GM19099 (cell line): ENCODE data around the gene MAPKAP1.

ENCODE experiments used
- POLR2A ChIP-seq: IDR thresholded peaks from 3 replicates; pipeline ENCODE4 v1.6.1; 2011; ENCODE audit warnings: low read depth; ENCODE audit not compliant: insufficient read length; ENCODE audit errors: extremely low read depth

The MAPKAP1 gene

DNA sequence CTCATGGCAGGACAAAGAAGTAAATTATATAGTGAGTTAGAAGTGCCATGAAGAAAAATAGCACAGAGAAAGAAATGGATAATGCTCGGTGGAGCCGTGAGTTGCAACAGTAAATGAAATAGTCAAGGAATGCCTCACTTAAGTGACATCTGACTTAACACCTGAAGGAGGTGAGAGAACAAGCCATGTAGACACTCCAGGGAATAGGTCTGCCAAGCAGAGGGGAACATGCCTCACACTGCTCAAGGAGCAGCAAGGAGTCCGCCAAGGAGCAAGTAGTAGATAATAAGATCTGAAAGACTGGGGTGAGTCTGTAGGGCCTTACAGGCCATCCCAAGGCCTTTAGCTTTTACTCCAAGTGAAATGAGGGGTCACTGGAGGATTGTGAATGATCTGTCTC is 21.8 kb downstream of the MAPKAP1 start:
- TF ChIP-seq POLR2A: no peak

DNA sequence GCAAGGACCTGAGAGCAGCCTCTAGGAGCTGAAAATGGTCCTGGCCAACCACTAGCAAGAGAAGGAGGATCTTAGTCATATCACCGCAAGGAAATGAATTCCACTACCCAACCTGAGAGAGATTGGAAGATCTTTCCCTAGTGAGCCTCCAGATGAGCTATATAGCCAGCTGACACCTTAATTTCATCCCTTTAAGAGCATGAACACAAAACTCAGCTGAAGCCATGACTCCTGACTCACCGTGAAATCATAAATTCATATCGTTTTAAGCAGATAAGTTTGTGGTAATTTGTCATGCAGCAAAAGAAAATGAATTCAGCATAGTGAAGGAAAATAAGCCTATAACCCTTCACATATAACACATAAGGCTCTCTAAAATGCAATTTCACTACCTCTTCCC is 23.5 kb downstream of the MAPKAP1 start:
- TF ChIP-seq POLR2A: no peak

DNA sequence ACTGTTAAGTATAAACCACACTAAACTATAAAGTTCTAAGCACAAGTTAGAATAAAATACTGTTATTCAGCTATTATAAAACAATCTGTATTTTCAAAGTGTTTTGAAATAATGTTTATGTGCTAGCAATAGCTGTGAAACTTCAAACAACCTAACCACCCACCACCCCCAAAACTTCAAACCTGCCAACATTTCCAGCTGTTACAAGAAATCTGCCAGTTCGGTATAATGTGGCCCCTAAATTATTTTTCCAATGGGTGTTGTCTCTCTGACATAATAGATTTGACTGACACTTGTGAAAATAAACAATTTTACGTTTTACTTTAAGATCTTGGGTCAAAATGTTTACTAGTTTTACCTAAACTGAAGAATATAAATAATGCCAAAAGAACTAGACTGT is 24.7 kb downstream of the MAPKAP1 start:
- TF ChIP-seq POLR2A: no peak

DNA sequence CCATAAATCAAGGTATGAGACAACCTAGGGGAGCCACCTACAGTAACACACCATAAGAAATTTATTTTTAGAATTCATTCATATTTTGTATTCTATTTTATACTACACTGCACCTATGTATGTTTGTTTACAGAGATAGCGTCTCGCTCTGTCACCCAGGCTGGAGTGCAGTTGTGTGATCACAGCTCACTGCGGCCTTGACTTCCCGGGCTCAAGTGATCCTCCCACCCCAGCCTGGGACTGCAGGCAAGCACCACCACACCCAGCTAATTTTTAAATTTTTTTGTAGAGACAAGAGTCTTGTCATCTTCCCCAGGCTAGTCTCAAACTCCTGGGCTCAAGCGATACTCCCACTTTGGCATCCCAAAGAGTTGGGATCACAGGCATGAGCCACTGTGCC is 25.4 kb downstream of the MAPKAP1 start:
- no peak for TF ChIP-seq POLR2A

DNA sequence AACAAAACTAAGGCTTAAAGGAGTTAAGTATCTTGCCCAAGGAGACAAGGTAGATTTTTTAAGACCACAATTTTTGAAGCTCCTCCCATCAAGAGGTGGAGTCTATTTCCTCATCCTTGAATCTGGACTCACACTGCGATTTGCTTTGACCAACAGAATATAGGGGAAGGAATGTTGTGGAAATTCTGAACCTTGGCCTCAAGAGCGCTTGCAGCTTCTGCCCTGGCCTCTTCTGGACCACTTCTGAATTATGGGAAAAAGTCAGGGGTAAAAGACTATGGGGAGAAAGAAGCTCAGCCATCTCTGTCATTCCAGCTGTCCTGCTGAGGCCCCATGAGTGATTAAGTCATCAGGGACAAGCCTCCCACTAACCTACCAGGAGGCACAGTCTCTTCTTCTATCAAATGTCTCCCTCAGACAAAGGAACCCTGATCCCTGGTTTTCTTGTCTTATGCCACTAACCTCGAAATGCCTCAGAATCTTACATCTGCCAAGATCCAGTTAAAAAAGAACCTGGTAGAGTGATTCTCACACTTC is 25.9 kb downstream of the MAPKAP1 start:
- no peak for TF ChIP-seq POLR2A

DNA sequence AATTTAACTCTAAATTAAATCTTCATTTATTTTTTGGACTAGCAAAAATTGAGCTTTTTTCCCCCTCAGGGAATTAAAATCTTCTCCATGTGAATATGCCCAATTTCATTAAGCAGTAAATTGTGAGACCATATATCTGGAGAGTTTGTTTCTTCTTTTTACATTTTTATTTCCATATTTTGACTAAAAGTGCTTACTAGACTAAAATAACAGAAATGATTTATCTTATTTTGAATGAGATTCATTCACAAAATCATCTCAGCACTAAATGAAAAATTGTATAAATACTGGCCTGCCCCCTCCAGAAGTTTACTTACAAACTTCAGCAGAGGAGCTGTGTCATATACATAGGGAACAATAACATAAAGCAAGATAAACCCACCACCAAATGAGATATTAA is 26.6 kb downstream of the MAPKAP1 start:
- TF ChIP-seq POLR2A: no peak

DNA sequence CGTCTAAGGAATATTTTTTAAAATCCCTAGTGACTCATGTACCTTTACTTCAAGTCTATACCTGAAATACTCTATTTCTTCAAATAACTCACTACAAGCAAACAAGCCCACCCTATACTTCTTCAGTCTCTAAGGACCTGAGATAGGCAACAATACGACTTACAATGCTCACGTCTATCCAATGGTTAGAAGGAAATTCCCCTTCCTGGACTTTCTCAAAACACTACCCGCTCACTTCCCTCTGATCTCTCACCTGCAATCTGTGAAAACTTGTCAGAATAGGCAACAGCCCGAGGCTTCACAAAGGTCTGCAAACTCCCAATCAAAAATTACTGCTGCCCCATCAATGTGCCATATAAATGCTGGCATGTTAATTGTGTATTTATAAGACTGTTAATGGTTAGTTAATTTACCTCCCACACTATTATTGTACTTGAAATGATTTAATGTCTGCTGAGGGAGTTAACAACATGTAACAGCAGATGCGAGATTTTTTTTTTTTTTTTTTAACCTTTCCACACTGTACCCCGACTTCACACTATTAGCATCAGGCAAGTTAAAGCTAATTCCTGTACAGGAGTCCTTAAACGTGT is 27.3 kb downstream of the MAPKAP1 start:
- no peak for TF ChIP-seq POLR2A

DNA sequence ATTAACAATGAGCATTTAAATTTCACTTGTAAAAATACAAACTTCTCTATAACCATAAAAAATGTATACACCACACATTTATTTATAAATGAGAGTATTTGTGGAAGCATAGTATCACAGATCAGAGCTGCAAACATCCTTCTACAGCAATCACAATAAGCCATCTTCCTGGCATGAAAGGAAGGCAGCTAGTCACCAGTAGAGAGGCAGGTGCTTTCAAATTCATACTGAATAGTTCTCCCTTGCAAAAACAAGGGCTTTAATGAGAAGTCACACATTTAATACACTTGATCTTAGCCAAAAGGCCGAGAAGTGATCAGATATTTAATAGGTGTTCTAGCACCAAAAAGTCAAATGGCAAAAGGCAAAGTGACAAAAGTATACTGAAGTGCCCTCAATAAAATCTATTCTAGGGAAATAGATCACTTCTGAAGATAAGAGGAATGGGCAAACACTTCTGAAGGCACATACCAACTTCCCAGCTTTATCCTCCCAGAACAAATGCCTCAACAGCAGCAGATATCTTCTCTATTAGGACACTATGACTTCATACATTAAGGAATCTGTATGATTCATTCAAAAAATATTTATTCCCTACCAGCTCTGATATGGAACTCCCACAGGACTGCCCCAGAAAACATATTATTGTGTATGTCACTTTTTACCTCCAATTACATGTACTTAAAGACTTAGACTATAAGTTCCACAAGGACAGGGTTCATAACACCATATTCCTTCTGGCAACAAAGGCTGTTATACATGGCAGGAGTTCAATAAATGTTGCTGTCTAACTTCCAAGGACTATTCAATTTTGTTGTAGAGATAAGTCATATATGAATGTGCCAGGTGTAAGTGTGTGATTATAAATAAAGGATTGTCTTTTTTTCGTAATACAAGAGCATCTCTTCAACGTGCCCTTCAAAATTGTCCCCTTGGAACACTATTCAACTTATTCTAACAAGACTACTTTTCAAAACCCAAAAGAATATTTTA is 31.7 kb downstream of the MAPKAP1 start:
- no peak for TF ChIP-seq POLR2A

DNA sequence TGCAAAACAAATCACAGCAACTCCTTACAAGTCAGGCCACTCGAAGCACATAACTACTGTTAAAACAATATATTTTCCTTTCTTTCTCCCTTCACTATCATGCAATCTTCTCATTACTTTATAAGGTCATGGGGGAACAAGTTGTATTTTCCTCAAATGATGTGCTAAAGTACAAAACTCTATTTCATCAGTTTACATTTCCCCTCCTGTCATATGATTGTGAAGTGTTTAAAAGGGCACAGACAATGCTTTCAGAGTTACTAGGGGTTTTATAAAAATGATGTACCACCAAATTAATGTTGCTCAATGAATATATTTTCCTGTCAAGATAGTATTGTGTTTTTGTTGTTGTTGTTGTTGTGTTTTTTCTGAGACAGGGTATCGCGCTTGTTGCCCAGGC is 34.1 kb downstream of the MAPKAP1 start:
- no peak for TF ChIP-seq POLR2A

DNA sequence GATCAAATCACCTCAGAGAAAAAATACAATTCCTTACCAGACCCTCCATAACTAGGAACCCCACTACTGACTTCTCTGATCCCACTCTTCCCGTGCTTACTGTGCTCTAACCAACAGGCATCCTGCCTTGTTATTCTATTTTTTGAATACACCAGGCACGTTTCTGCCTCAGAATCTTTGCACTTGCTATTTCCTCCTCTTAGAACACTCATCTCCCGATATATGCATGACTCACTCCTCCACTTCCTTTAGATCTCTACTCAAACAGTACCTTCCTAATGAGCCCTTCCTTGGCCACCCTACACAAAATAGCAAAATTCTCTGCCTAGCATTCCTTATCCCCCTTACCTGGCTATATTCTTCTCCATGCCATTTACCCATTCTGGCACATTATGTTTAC is 43.9 kb downstream of the MAPKAP1 start:
- TF ChIP-seq POLR2A: no peak

DNA sequence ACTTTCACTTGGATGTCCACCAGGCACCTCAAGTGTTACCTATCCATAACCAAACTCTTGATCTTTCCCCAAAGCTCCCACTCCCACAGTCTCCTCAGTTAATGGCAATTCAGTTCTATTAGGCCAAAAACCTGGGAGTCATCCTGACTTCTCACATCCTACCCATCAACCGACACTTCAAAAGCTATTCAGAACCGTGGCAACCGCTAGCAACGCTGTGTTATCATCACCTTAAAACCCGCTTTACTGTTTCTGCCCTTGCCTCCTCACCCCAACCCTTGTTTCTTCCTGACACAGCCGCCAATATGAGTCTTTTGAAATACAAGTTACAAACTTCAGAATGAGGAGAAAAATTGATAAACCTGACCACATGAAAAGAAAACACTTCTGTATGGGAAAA is 46.5 kb downstream of the MAPKAP1 start:
- TF ChIP-seq POLR2A: no peak

DNA sequence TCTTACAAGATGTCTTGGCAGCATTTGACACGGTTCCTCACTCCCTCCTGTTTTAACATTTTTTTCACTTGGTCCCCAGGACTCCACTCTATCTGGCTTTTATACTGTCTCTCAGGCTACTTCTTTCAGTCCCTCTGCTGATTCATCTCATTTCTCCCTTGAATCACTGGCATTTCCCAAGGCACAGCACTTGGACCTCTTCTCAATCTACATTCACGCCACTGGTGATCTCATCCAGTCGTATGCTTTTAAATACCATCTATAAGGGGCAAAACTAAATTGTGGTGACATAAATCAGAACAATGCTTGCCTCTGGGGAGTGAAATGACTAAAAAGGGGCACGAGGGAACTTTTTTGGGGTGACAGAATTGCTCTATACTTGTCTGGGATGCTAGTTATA is 47.1 kb downstream of the MAPKAP1 start:
- TF ChIP-seq POLR2A: no peak

DNA sequence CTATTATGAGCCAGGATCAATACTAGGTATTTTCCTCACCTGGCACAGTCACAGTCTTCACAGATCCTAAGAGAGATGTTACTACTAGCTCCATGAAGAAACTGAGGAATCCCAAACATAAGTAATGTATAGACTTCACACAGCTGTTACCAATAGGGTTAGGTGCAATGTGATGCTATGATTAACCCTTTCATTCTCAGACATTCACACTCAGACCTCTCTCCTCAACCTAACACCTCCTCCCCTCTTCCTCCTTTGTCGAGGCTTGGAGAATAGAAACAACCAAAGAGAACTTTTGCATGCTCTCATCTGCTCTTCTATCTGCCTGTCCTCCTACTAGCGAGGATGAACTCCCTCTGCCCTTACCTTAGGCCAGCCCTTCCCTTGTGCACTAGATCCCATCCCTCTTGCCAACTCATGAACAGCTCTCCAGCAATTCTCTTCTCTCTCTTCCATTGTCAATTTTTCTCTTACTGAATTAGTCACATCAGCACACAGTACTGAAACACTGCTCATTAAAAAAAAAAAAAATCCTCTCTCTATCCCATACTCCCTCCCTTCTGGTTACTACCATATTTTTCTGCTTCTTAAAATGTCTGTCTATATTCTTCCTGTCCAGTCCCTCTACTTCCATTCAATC is 47.7 kb downstream of the MAPKAP1 start:
- no peak for TF ChIP-seq POLR2A

DNA sequence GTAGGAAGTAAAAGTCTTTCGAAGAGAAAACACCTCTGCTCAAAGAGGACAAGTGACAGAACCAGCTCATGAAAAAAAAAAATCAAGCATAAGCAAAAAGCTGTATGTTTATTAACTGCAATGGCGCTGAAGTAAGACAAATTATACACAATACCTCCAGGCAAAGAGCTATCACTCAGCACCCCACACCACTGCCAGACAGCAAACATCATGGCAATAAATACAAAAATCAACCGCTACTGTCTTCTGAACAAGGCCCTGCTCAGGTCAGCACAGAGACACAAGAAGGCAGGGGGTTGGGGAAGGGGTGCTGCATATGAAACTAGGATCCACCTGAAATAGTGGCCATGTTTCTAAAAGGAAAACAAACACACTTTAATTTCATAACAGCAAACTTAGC is 50.4 kb downstream of the MAPKAP1 start:
- TF ChIP-seq POLR2A: no peak

DNA sequence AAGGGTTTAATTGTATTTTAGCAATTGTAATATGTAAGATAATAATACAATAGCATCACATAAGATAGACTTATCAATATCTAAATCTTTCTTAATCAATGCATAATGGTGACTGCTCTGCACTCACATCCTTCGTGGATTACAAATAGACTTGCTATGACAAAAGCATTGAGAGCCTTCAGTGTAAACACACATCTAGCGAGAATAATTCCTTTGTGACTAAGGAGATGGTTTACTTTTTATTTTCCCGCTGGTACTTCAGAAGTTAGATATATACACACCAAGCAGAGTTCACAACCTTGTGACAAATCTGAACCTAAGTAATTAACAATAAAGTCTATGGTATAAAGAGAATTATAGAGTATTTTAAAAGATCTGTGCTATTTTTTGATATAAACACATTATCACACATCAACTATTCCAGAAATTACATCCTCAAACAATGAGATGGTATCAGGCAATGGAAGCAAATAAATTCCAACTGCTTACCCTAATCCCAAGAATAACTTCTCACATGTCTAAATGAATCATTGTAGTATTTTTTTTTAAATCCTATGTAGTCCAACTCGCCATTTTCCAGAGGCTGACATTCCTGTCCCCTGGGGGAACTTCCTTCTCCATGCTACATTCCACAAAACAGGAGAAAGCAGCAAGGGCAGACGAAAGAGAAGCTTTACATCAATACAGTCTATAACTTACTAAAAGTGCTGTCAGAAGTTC is 51.2 kb downstream of the MAPKAP1 start:
- no peak for TF ChIP-seq POLR2A
